ENCODE measurements around the gene CEP128. TPM values are rescaled to one million over a fixed set of nuclear protein-coding genes. Genes with fewer than 3 reads are reported as not detected.

CEP128 gene
- polyA plus RNA-seq, 1 donor (not counting 4 experiments of a cell fraction or from before 2014, with no cell fraction given) = 2.6 TPM

- Histone ChIP-seq H3K9ac (ENCODE audit: control insufficient read depth, extremely low read depth, insufficient read depth, low read length) (no peak overlapping the region), H3K27ac (ENCODE audit: control insufficient read depth, insufficient read depth, low read length) (peak overlapping the region; percentile 45), H3K4me3 (ENCODE audit: control insufficient read depth in 2 of 3, extremely low read depth in 1 of 3, insufficient read depth in 2 of 3, low read depth in 1 of 3, low read length in 3 of 3) (no peak overlapping the region), H2AFZ (ENCODE audit: control insufficient read depth, low read length) (no peak overlapping the region), H3K27me3 (ENCODE audit: control insufficient read depth, extremely low read depth, insufficient read depth, low read length) (no peaks in the 10 kb centered on the region), H4K20me1 (ENCODE audit: control insufficient read depth, extremely low read depth, insufficient read depth, low read length) (no peaks in the 10 kb centered on the region), H3K4me1 (ENCODE audit: control insufficient read depth, extremely low read depth, insufficient read depth, low read length) (peaks cover 17% of the 10 kb centered on the region), H3K36me3 (ENCODE audit: control insufficient read depth in 2 of 2, extremely low read depth in 1 of 2, insufficient read depth in 2 of 2, low read length in 2 of 2) (no peaks in the 10 kb centered on the region), H3K9me3 (ENCODE audit: control insufficient read depth, low read depth, low read length) (no peaks in the 10 kb centered on the region), H3K4me2 (ENCODE audit: control insufficient read depth, extremely low read depth, insufficient read depth, low read depth, low read length) (peak overlapping the region; percentile 31), H3K9me1 (ENCODE audit: control insufficient read depth, extremely low read depth, insufficient read depth, low read length) (no peaks in the 10 kb centered on the region), H3K79me2 (ENCODE audit: control insufficient read depth, insufficient read depth, low read length) (no peaks in the 10 kb centered on the region)
- dilution Hi-C loops (cut with MboI; ENCODE audit: extremely low pct_ligation_motif_present, low sequenced_read_pairs) = no loop called here
- peak; percentile 43 for FAIRE-seq
- TF ChIP-seq CTCF (optimal IDR thresholded peaks at IDR 0.05 in 1 of 3, IDR thresholded peaks at IDR 0.05 in 1 of 3, conservative IDR thresholded peaks at IDR 0.05 in 1 of 3; ENCODE audit: extremely low read depth in 1 of 3, insufficient read depth in 2 of 3, low read length in 3 of 3) (no peak), EZH2 (IDR thresholded peaks at IDR 0.05; ENCODE audit: low read length) (no peak)
- DNase-seq (ENCODE audit: low read depth, low spot score) = no peak
Observed at GRCh38 chr14:80638620-80639515, 302.7 kb downstream of the CEP128 start.

DNA sequence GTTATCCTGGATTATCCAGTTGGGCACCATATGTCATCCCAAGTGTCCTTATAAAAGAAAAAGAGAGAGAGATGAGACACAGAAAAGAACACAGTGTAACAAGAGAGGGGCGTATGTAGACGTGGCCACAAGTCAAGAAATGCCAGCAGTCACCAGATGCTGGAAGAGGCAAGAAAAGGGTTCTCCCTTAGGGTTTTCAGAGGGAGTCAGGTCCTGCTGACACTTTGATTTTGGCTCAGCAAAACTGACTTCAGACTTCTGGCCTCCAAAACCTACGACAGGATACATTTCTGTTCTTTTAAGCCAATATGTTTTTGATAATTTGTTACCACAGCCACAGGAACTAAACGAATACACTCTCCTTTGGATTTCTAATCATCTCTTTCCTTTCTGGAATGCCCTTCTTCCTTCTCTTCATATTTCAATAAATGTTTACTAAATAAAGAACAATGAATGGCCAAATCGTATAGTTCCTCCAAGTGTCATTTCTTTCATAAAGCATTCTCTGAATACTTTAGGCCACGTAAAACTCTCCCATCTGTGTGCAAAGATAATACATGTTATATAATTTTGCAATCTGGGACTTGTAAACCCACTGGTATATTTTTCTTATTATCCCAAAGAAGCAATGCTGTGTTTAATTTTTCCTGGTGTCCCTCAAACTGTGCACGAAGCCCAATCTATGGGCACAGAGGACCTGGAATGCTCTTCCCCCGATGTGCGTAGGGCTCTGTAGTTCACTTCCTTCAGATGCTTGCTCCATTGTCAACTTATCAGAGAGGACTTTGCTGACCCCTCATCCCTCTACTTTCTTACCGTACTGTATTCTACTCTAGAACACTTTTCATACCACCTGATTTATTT is 303.6 kb downstream of the CEP128 start:
- Histone ChIP-seq H3K27ac (ENCODE audit: control insufficient read depth, insufficient read depth, low read length) (peak overlapping the region; percentile 45), H3K9ac (ENCODE audit: control insufficient read depth, extremely low read depth, insufficient read depth, low read length) (no peak overlapping the region), H3K9me1 (ENCODE audit: control insufficient read depth, extremely low read depth, insufficient read depth, low read length) (no peaks in the 10 kb centered on the region), H2AFZ (ENCODE audit: control insufficient read depth, low read length) (no peak overlapping the region), H3K9me3 (ENCODE audit: control insufficient read depth, low read depth, low read length) (no peaks in the 10 kb centered on the region), H3K4me3 (ENCODE audit: control insufficient read depth in 2 of 3, extremely low read depth in 1 of 3, insufficient read depth in 2 of 3, low read depth in 1 of 3, low read length in 3 of 3) (no peak overlapping the region), H3K79me2 (ENCODE audit: control insufficient read depth, insufficient read depth, low read length) (no peaks in the 10 kb centered on the region), H3K4me2 (ENCODE audit: control insufficient read depth, extremely low read depth, insufficient read depth, low read depth, low read length) (peak overlapping the region; percentile 31), H3K27me3 (ENCODE audit: control insufficient read depth, extremely low read depth, insufficient read depth, low read length) (no peaks in the 10 kb centered on the region), H3K4me1 (ENCODE audit: control insufficient read depth, extremely low read depth, insufficient read depth, low read length) (peaks cover 20% of the 10 kb centered on the region), H3K36me3 (ENCODE audit: control insufficient read depth in 2 of 2, extremely low read depth in 1 of 2, insufficient read depth in 2 of 2, low read length in 2 of 2) (no peaks in the 10 kb centered on the region), H4K20me1 (ENCODE audit: control insufficient read depth, extremely low read depth, insufficient read depth, low read length) (no peaks in the 10 kb centered on the region)
- FAIRE-seq (no peak), DNase-seq (ENCODE audit: low read depth, low spot score) (no peak)
- TF ChIP-seq CTCF (optimal IDR thresholded peaks at IDR 0.05 in 1 of 3, IDR thresholded peaks at IDR 0.05 in 1 of 3, conservative IDR thresholded peaks at IDR 0.05 in 1 of 3; ENCODE audit: extremely low read depth in 1 of 3, insufficient read depth in 2 of 3, low read length in 3 of 3) = no peak
- no peak for TF ChIP-seq EZH2 (IDR thresholded peaks at IDR 0.05; ENCODE audit: low read length)
- dilution Hi-C loops (cut with MboI; ENCODE audit: extremely low pct_ligation_motif_present, low sequenced_read_pairs) = no loop called here
